Measurements from ENCODE around the gene ATP10A.

ATP10A gene

DNA sequence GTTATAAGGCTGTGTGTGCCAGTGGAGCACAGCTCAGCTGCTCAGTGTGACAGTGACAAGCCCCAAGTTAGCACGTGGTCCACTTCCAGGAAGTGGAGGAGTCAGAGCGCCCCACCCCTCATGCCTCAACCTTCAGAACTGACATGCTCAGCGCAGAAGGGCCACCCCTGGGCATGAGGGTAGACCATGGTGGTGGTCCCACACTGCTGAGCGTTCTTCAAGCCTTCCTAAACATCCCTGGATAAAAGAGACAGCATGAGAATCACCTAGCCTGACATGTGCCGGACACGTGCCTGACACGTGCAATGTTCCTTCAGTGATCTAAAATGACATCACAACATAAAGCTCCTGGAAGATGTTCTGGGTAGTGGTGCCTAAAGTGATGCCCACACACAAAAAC lies 16.8 kb downstream of the ATP10A start:
- in situ Hi-C loops (cut with HindIII; ENCODE audit: low sequenced_read_pairs) = no loop called here
- H3K4me3 ChIP-seq (ENCODE audit: low read depth, low read length) = no peak overlapping the region
- DNase-seq (ENCODE audit: low read depth) = no peak
- TF ChIP-seq, protein P1, sequence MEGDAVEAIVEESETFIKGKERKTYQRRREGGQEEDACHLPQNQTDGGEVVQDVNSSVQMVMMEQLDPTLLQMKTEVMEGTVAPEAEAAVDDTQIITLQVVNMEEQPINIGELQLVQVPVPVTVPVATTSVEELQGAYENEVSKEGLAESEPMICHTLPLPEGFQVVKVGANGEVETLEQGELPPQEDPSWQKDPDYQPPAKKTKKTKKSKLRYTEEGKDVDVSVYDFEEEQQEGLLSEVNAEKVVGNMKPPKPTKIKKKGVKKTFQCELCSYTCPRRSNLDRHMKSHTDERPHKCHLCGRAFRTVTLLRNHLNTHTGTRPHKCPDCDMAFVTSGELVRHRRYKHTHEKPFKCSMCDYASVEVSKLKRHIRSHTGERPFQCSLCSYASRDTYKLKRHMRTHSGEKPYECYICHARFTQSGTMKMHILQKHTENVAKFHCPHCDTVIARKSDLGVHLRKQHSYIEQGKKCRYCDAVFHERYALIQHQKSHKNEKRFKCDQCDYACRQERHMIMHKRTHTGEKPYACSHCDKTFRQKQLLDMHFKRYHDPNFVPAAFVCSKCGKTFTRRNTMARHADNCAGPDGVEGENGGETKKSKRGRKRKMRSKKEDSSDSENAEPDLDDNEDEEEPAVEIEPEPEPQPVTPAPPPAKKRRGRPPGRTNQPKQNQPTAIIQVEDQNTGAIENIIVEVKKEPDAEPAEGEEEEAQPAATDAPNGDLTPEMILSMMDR (IDR thresholded peaks at IDR 0.05; ENCODE audit: low read depth, low read length, missing control alignments) = no peak

DNA sequence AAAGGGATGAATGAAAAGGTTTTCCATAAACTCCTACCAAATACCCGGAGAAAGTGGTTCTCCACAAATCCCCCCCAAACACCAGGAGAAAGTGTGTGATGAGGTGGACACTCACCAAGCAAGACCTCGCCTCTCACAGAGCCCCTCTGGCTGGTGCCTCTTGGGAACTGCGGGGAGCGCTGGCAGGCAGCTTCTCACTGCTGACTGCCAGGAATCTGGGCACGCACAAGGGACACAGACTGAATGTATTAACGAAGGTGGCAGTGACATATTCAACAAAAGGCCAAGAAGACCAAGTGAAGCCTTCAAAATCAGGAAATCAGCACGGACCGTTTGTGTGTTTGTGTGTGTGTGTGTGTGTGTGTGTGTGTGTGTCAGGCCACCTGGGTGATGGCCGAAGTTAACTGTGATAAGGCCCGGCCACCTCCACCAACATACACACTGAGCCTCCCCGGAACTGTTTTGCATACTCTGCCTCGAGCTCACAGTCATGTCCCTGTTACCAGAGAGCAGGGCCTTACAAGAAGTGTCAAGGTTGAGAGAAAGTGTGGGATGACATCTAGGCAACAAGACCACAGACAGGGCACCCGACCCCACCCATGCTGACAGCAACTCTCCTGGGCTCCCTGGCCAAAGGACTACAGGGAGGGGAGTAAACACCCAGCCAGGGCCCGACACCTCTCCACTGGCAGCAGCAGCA lies 18.0 kb downstream of the ATP10A start:
- in situ Hi-C loops (cut with HindIII; ENCODE audit: low sequenced_read_pairs) = loop anchor here (5.0 kb wide), 1 partner anchor 37 kb away; no protein-coding TSS in a partner anchor
- H3K4me3 ChIP-seq (ENCODE audit: low read depth, low read length) = no peak overlapping the region
- DNase-seq (ENCODE audit: low read depth) = no peak
- TF ChIP-seq, protein P1 (IDR thresholded peaks at IDR 0.05; ENCODE audit: low read depth, low read length, missing control alignments) = no peak

DNA sequence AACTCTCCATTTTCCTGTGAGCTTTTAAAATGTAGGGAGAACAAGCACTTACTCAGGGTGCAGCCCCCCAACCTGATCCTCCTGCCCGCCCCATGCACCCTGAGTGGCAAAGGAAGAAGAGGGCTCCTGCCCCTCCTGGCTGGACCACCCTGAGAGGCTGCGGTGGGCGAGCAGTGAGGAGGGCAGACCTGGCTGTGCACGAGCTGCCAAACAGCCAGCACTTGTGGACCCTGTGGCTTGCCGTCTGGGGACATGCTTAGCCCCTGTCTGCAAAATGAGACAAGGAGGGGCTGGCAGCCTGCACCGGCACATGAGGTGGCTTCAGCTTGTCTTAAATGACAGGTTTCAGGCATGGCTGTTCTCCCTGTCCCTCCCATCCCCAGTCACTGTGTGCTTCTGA lies 18.6 kb downstream of the ATP10A start:
- no peak for DNase-seq (ENCODE audit: low read depth)
- no peak overlapping the region for H3K4me3 ChIP-seq (ENCODE audit: low read depth, low read length)
- in situ Hi-C loops (cut with HindIII; ENCODE audit: low sequenced_read_pairs) = loop anchor here (5.0 kb wide), 1 partner anchor 38 kb away; no protein-coding TSS in a partner anchor
- TF ChIP-seq, protein P1 (IDR thresholded peaks at IDR 0.05; ENCODE audit: low read depth, low read length, missing control alignments) = no peak

DNA sequence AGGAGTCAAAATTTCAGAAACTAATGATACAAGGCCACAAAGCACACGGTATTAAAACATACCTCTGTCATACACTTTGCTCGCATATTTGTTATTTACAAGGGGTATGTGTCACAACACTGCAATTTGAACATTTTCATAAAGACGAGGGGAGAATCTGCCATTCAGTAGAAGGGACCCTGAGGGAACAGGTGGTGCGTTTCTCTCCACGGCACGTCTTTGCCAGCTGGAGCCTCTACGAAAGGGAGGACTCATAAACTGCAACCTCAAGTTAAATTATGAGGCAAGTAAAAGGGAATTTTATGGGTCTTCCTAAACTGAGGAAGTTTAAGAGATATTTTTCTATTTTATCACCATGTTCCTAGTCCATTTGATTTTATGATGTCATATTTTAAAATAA lies 19.1 kb downstream of the ATP10A start:
- TF ChIP-seq, protein P1 (IDR thresholded peaks at IDR 0.05; ENCODE audit: low read depth, low read length, missing control alignments) = no peak
- DNase-seq (ENCODE audit: low read depth) = no peak
- no peak overlapping the region for H3K4me3 ChIP-seq (ENCODE audit: low read depth, low read length)
- in situ Hi-C loops (cut with HindIII; ENCODE audit: low sequenced_read_pairs) = loop anchor here (5.0 kb wide), 1 partner anchor 38 kb away; no protein-coding TSS in a partner anchor

DNA sequence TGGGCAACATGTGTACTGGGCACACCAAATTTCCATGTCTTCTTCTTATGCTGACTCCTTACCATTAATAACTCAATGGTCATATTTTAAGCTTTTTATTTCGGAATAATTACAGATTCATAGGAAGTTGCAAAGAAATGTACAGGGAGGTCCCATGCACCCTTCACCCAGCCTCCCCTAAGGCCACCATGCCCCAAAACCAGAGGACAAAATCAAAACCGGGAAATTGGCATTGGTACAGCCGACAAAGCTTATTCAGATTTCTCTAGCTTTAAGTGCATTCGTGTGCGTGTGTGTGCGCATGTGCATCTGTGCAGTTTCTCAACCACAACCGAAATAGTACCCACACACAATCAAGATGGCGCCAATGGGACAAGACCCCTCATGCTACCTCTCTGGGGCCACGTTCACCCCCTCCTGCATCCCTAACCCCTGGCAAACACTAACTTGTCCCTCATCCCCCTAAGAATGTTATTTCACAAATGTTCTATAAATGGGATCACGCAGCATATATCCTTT lies 23.4 kb downstream of the ATP10A start:
- no peak overlapping the region for H3K4me3 ChIP-seq (ENCODE audit: low read depth, low read length)
- TF ChIP-seq, protein P1 (IDR thresholded peaks at IDR 0.05; ENCODE audit: low read depth, low read length, missing control alignments) = no peak
- no peak for DNase-seq (ENCODE audit: low read depth)
- in situ Hi-C loops (cut with HindIII; ENCODE audit: low sequenced_read_pairs) = loop anchor here (5.0 kb wide), 1 partner anchor 43 kb away; no protein-coding TSS in a partner anchor

DNA sequence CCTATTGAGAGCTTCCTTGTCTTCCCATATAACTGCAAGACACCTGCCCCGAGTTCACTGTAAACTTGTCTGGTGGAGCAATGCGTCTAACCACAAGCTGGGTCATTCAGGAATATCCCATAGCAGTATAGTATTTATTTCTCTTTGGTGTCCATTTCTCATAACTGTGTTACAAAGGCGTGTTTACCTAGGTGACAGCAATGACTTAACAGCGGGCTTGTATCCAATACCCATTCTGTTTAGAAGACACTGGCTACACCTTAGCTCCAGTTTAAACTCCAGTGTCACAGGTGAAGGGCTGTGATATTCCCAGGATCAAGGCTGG lies 24.3 kb downstream of the ATP10A start:
- in situ Hi-C loops (cut with HindIII; ENCODE audit: low sequenced_read_pairs) = no loop called here
- no peak for DNase-seq (ENCODE audit: low read depth)
- no peak overlapping the region for H3K4me3 ChIP-seq (ENCODE audit: low read depth, low read length)
- TF ChIP-seq, protein P1 (IDR thresholded peaks at IDR 0.05; ENCODE audit: low read depth, low read length, missing control alignments) = no peak
